ENCODE measurements around the gene BTBD17.

Gene BTBD17

GRCh38 chr17:74359916-74360315 lies 1.8 kb downstream of the BTBD17 start:
- no peak for TF ChIP-seq CTCF (IDR thresholded peaks at IDR 0.05; ENCODE audit: extremely low read depth, insufficient read depth, missing control alignments)
- no peak for DNase-seq (ENCODE audit: low spot score)
- in situ Hi-C loops (cut with MboI; ENCODE audit: low pct_unique_long_range_greater_than_20kb, low sequenced_read_pairs, unreplicated experiment) = loop anchor here (10.0 kb wide), 1 partner anchor 55 kb away; no protein-coding TSS in a partner anchor

GRCh38 chr17:74358697-74359096 lies 3.0 kb downstream of the BTBD17 start:
- in situ Hi-C loops (cut with MboI; ENCODE audit: low pct_unique_long_range_greater_than_20kb, low sequenced_read_pairs, unreplicated experiment) = loop anchor here (10.0 kb wide), 1 partner anchor 54 kb away; no protein-coding TSS in a partner anchor
- TF ChIP-seq CTCF (IDR thresholded peaks at IDR 0.05; ENCODE audit: extremely low read depth, insufficient read depth, missing control alignments) = no peak

GRCh38 chr17:74357466-74357809 lies 4.2 kb downstream of the BTBD17 start:
- no peak for TF ChIP-seq CTCF (IDR thresholded peaks at IDR 0.05; ENCODE audit: extremely low read depth, insufficient read depth, missing control alignments)
- in situ Hi-C loops (cut with MboI; ENCODE audit: low pct_unique_long_range_greater_than_20kb, low sequenced_read_pairs, unreplicated experiment) = loop anchor here (10.0 kb wide), 1 partner anchor 53 kb away; no protein-coding TSS in a partner anchor
- DNase-seq (ENCODE audit: low spot score) = no peak

More at GRCh38 chr17:74358697-74359096, 3.0 kb downstream of the BTBD17 start:
- no peak for DNase-seq (ENCODE audit: low spot score)

- no peak for TF ChIP-seq CTCF (IDR thresholded peaks at IDR 0.05; ENCODE audit: extremely low read depth, insufficient read depth, missing control alignments)
- DNase-seq (ENCODE audit: low spot score) = no peak
- in situ Hi-C loops (cut with MboI; ENCODE audit: low pct_unique_long_range_greater_than_20kb, low sequenced_read_pairs, unreplicated experiment) = loop anchor here (10.0 kb wide), 1 partner anchor 52 kb away; no protein-coding TSS in a partner anchor
These were observed 4.8 kb downstream of the BTBD17 start for GRCh38 chr17:74356646-74357465.

- in situ Hi-C loops (cut with MboI; ENCODE audit: low pct_unique_long_range_greater_than_20kb, low sequenced_read_pairs, unreplicated experiment) = loop anchor here (10.0 kb wide), 1 partner anchor 50 kb away; no protein-coding TSS in a partner anchor
These were observed 6.6 kb downstream of the BTBD17 start for GRCh38 chr17:74355065-74355464.

GRCh38 chr17:74354561-74354960 lies 7.1 kb downstream of the BTBD17 start:
- no peak for DNase-seq (ENCODE audit: low spot score)
- in situ Hi-C loops (cut with MboI; ENCODE audit: low pct_unique_long_range_greater_than_20kb, low sequenced_read_pairs, unreplicated experiment) = loop anchor here (10.0 kb wide), 1 partner anchor 50 kb away; no protein-coding TSS in a partner anchor
- TF ChIP-seq CTCF (IDR thresholded peaks at IDR 0.05; ENCODE audit: extremely low read depth, insufficient read depth, missing control alignments) = no peak

More at GRCh38 chr17:74355065-74355464, 6.6 kb downstream of the BTBD17 start:
- DNase-seq (ENCODE audit: low spot score) = no peak
- no peak for TF ChIP-seq CTCF (IDR thresholded peaks at IDR 0.05; ENCODE audit: extremely low read depth, insufficient read depth, missing control alignments)
